Sigmoid colon (tissue), 4 donors: ENCODE measurements around the gene IFIT2.

Source experiments
- EP300 ChIP-seq, 4 donors: sonication (generic); formaldehyde crosslinking; IDR thresholded peaks; one replicate each; pipeline ENCODE4 v1.6.1; 2017; ENCODE audit warnings: antibody characterized with exemption in 4 of 4
- TF ChIP-seq, protein P1 (sequence below), 4 experiments: fragments of 450-650 bp in 3 of 4; fragments of 200-600 bp in 1 of 4; IDR thresholded peaks; one replicate each; pipeline ENCODE4 v1.5.1; 2016 to 2019; ENCODE audit warnings: antibody characterized with exemption in 4 of 4, mild to moderate bottlenecking in 3 of 4, moderate library complexity in 2 of 4

DNA sequence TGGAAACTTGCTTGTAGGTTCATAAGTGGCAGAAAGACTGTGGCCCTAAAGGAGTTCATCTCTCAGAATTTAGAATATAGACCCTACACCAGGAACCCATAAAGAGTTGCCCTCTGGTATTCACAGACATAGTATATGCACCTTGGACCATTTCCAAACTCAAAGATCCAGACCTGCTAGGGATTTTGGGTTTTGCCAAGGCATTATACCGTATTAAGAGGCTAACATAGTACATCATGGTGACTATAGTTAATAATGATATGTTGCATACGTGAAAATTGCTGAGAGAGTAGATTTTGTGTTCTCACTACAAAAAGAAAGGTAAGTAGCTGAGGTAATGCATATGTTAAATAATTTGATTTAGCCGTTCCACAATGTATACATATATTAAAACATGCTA, 39.8 kb downstream of the IFIT2 start:
- TF ChIP-seq, protein P1, sequence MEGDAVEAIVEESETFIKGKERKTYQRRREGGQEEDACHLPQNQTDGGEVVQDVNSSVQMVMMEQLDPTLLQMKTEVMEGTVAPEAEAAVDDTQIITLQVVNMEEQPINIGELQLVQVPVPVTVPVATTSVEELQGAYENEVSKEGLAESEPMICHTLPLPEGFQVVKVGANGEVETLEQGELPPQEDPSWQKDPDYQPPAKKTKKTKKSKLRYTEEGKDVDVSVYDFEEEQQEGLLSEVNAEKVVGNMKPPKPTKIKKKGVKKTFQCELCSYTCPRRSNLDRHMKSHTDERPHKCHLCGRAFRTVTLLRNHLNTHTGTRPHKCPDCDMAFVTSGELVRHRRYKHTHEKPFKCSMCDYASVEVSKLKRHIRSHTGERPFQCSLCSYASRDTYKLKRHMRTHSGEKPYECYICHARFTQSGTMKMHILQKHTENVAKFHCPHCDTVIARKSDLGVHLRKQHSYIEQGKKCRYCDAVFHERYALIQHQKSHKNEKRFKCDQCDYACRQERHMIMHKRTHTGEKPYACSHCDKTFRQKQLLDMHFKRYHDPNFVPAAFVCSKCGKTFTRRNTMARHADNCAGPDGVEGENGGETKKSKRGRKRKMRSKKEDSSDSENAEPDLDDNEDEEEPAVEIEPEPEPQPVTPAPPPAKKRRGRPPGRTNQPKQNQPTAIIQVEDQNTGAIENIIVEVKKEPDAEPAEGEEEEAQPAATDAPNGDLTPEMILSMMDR (IDR thresholded peaks at IDR 0.05): no peak
- no peak for TF ChIP-seq EP300 (IDR thresholded peaks at IDR 0.05)
